Lower leg skin (tissue), 3 donors: ENCODE measurements around the gene OSTC.

ENCODE experiments used
- CTCF ChIP-seq, 3 donors: fragments of 450-650 bp; IDR thresholded peaks; one replicate each; pipeline ENCODE4 v1.5.1; 2016; ENCODE audit warnings: antibody characterized with exemption in 3 of 3, mild to moderate bottlenecking in 3 of 3, moderate library complexity in 2 of 3
- POLR2A ChIP-seq, 2 donors: fragments of 450-650 bp; IDR thresholded peaks; one replicate each; pipeline ENCODE4 v1.6.1; 2016 to 2017; ENCODE audit warnings: antibody characterized with exemption in 2 of 2, mild to moderate bottlenecking in 1 of 2, moderate library complexity in 1 of 2

GRCh38 chr4:108717386-108717785 lies 67.0 kb downstream of the OSTC start:
- TF ChIP-seq CTCF (IDR thresholded peaks at IDR 0.05) (no peak), POLR2A (IDR thresholded peaks at IDR 0.05) (no peak)
